Measurements from ENCODE around the gene ARID2.

Gene ARID2

DNA sequence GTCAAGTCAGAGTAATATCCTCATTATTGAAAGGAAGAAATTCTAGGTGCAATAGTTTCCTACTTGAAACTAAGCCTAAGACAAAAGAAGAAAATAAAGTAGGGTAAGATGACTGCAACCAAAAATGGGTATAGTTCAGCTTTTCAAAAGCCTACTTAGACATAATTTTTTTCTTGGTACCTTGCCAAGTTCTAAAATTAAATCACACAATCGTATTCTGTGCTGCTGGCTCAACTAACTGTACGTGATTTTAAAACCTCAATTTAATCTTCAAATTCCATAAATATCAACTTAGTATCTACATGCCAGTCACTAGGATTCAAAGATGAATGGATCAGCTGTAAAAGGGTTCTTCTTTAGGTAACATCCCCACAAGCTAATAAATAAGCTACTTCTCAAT is 204.0 kb downstream of the ARID2 start:
- TF ChIP-seq, protein P1, sequence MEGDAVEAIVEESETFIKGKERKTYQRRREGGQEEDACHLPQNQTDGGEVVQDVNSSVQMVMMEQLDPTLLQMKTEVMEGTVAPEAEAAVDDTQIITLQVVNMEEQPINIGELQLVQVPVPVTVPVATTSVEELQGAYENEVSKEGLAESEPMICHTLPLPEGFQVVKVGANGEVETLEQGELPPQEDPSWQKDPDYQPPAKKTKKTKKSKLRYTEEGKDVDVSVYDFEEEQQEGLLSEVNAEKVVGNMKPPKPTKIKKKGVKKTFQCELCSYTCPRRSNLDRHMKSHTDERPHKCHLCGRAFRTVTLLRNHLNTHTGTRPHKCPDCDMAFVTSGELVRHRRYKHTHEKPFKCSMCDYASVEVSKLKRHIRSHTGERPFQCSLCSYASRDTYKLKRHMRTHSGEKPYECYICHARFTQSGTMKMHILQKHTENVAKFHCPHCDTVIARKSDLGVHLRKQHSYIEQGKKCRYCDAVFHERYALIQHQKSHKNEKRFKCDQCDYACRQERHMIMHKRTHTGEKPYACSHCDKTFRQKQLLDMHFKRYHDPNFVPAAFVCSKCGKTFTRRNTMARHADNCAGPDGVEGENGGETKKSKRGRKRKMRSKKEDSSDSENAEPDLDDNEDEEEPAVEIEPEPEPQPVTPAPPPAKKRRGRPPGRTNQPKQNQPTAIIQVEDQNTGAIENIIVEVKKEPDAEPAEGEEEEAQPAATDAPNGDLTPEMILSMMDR (conservative IDR thresholded peaks at IDR 0.05; ENCODE audit: low read length) = no peak
- no peak for DNase-seq (ENCODE audit: low read depth)
- H3K4me3 ChIP-seq (ENCODE audit: low read length) = no peak overlapping the region

DNA sequence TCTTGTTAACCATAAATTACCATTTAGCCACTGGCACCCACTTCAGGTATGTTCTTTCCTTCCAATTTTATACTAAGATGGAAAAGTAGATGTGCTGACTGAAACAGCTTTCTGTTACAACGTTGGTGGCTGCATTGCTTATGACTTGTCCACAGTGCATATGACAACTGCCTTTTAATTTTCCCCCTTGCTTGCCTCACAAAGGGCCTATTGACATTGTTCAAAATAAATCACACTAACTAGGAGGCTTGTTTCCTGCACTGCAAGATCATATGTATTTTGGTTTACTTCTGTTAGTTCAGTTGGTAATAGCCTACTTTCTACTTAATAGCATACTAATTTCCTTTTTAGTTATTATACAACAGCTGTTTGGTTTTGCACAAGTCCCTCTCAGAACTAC is 205.4 kb downstream of the ARID2 start:
- TF ChIP-seq, protein P1 (conservative IDR thresholded peaks at IDR 0.05; ENCODE audit: low read length) = no peak
- no peak for DNase-seq (ENCODE audit: low read depth)
- no peak overlapping the region for H3K4me3 ChIP-seq (ENCODE audit: low read length)

DNA sequence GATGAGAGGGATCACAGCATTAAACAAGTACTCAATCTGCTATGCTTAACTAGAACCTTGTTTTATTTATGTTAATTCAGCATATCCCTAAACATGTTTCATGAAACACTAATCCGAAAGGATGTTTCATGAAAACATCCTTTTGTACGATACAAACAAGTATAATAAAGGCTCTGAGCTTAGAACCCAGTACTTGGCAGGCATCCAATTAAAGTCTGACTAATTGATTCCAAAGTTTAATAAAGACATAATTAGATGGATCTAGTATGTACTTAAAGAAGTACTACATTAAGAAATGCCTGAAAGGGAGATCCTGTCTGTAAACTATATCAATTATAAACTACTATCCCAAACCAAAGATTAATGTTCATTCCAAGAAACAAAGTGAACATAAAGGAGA is 209.1 kb downstream of the ARID2 start:
- no peak overlapping the region for H3K4me3 ChIP-seq (ENCODE audit: low read length)
- no peak for DNase-seq (ENCODE audit: low read depth)
- TF ChIP-seq, protein P1 (conservative IDR thresholded peaks at IDR 0.05; ENCODE audit: low read length) = no peak

DNA sequence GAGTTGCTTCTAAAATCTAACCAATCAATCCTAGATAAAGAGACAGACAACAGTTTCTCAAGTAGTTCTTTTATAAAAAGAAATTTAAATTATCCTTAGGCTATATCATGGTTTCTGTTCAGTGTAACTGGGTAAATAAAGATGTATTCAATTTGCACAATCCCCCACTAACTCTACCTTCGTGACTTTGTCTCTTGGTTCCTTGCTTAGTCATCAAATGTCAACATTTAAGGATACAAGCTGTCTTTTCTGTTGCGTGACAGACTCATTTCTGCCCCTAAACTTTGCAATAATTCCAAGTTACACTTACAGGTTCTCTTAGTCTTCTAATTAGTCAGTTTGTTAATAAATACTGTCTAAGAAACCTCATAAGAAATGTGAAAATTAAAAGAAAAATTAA is 210.3 kb downstream of the ARID2 start:
- TF ChIP-seq, protein P1 (conservative IDR thresholded peaks at IDR 0.05; ENCODE audit: low read length) = no peak
- no peak overlapping the region for H3K4me3 ChIP-seq (ENCODE audit: low read length)
- no peak for DNase-seq (ENCODE audit: low read depth)

DNA sequence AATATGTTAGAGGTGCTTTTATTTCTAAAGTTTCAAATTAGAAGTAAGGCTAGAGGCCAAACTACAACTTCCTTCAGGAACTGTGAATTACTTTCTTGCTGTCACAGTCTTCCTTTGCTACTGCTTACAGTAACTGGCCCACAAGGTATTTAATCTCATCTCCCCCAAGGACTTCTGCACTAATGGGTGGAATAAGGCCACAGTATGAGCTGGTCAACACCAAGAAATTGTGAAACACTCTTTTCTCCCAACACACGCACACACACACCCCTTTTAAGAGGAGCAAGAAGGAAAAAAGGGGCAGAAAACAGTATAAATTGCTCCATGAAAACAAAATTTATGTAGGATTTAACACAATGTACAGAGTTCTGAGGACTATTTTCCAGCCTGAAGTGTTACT is 215.3 kb downstream of the ARID2 start:
- peak; percentile 36 for DNase-seq (ENCODE audit: low read depth)
- TF ChIP-seq, protein P1 (conservative IDR thresholded peaks at IDR 0.05; ENCODE audit: low read length) = no peak
- no peak overlapping the region for H3K4me3 ChIP-seq (ENCODE audit: low read length)

DNA sequence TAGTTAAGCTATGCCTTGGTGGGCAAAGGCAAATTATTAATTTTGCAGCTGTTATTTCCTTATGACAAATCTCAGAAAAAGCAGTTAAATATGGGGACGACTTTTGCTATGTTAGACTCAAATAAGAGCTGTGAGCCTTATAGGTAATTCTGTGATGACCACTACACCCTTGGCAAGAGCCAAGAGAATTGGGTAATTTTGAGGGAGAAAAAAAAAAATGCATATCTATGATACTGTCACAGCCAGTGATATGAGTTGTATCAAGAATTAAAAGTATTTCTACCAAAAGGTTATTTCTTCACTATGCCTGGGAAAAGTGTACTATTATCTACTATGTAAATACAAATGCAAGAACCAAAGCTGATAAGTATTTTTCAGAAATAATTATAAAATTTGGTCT is 216.9 kb downstream of the ARID2 start:
- no peak for DNase-seq (ENCODE audit: low read depth)
- no peak overlapping the region for H3K4me3 ChIP-seq (ENCODE audit: low read length)
- TF ChIP-seq, protein P1 (conservative IDR thresholded peaks at IDR 0.05; ENCODE audit: low read length) = no peak

DNA sequence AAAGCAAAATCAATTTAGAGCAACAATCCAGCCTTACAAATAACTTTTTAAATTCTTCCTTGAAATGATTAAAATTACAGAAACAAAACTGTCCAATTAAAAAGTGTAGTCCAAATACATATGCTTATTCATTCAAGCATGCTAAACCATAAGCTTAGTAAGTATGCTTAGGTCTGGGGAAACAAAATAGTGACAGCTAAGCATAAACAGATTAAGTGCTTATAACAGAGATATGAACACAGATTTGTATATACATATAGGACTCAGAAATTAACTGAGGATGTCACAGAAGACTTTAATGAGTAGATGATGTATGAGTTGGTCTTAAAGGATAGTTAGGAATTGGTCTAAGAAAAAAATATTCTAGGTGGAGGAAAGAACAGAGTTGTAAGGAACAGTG is 219.0 kb downstream of the ARID2 start:
- H3K4me3 ChIP-seq (ENCODE audit: low read length) = no peak overlapping the region
- TF ChIP-seq, protein P1 (conservative IDR thresholded peaks at IDR 0.05; ENCODE audit: low read length) = no peak
- no peak for DNase-seq (ENCODE audit: low read depth)

All from AG10803 (cell line).